ENCODE measurements around the gene ADGRL3.

DNA sequence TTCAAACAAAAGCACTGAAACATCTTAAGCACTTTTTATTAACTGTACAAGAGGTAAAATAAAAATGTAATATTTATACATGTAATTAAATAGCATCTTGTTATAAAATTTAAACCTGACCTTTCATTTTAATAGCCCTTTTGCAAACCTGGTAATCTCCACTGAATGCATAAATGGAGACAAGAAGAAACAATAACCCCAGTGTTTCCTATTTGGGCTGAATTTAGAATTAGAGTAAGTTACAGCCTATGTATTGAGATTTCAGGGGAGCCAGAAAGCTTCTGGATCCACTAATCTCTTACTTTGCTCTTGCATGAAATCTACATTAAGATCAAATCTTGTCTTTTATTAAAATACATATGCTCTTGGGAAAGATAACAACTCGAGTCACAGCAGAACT is 261.8 kb downstream of the ADGRL3 start:
- no peak for TF ChIP-seq POLR2A (IDR thresholded peaks at IDR 0.05)
- TF ChIP-seq, protein P1, sequence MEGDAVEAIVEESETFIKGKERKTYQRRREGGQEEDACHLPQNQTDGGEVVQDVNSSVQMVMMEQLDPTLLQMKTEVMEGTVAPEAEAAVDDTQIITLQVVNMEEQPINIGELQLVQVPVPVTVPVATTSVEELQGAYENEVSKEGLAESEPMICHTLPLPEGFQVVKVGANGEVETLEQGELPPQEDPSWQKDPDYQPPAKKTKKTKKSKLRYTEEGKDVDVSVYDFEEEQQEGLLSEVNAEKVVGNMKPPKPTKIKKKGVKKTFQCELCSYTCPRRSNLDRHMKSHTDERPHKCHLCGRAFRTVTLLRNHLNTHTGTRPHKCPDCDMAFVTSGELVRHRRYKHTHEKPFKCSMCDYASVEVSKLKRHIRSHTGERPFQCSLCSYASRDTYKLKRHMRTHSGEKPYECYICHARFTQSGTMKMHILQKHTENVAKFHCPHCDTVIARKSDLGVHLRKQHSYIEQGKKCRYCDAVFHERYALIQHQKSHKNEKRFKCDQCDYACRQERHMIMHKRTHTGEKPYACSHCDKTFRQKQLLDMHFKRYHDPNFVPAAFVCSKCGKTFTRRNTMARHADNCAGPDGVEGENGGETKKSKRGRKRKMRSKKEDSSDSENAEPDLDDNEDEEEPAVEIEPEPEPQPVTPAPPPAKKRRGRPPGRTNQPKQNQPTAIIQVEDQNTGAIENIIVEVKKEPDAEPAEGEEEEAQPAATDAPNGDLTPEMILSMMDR (IDR thresholded peaks at IDR 0.05) = no peak
